HG03460 (cell line): ENCODE measurements around the gene SCFD2.

ENCODE experiments used
- ATAC-seq: cut with Tn5 transposase; IDR thresholded peaks from one replicate; pipeline ENCODE4 v1.9.1; 2021; ENCODE audit not compliant: unreplicated experiment

Gene SCFD2

DNA sequence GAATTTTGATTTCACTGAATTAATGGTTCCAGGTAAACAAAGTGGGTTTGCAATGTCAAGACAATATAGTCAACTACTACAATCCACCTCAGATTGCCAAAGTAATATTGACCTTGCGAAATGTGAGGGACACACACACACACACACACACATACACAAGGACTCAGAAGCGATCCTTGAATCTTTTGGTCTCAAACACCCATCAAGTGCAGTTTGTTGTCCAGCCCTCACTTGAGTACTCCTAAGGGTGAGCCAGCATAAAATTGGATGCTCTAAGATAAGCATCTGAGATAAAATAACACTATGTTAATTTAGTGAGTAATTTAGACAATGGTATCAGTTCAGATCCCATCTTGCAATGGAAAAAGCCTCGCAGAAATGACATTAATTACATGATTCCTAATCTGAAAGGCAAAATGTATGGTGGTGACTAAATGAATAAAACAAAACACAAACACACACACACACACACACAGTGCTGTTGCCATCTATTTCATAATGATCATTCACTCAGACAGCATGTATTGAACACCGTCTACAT, 401.2 kb downstream of the SCFD2 start:
- ATAC-seq: no peak

DNA sequence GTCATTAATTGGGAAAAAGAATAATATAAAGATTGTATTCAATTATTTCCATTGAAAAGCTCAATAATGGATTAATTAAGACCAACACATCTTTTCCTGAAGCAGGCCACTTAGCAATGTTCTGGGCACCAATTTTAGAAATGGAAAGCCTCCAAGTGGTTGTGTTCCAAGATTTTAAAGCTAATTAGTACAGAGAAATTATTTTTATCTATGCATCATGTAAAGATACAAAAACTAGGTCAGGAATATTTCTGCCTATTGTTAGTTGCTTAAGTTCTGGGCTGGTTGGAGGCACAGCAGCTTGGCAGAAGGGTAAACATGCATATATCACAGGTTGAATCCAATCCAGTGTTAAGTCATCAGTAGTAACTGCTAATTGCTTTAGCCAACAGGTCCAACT, 401.9 kb downstream of the SCFD2 start:
- ATAC-seq: no peak

DNA sequence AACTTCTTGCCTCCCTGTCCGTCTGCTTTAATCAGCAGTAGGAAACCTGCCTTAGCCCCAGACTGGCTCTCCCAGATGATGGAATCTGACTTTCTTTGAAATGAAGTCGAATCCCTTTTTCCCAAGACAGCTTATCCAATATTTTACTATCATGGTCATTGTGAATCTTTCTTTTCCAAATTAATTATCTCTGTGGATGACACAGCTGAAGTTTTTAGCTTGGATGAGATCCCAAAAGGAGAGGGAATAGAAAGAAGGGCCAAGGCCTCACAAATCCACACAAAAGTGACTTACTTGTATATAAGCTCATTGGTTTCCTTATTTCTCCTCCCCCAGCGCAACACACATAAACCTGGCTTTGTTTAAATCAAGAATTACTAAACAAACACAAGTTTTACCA, 403.1 kb downstream of the SCFD2 start:
- no peak for ATAC-seq

DNA sequence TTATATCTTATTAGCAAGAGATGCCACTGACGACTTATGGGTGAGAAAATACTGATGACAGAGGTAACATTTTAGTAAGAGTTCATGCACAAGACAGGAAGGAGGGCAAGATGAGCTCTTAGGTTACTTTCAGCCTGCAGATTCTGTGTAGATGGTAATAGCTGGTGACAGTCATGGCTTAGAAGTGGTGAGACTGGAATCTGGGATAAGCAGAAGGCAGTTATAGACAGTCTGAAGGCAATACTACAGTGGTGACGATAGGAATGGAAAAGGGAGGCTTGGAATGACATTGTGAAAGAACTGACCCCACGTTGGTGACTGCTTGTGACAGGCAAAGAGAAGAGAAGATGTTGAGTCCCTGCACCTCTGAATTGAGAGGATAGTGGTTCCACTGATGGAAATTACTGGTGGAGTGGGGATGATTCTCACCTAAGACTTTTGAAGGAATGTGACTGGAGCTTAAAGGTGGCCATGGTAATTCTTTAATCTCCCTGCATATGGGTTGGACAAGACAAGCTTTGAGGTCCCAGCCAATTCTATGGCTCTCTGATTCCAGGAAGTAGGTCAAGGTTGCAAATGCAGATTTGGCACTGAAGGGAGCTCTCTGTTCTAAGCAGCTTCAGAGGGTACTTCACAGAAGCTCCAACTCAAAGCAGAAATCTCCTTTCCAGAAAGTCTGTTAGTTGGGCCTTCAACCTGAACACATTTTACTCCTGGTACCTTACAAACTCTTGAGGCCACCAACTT, 404.0 kb downstream of the SCFD2 start:
- ATAC-seq: no peak

DNA sequence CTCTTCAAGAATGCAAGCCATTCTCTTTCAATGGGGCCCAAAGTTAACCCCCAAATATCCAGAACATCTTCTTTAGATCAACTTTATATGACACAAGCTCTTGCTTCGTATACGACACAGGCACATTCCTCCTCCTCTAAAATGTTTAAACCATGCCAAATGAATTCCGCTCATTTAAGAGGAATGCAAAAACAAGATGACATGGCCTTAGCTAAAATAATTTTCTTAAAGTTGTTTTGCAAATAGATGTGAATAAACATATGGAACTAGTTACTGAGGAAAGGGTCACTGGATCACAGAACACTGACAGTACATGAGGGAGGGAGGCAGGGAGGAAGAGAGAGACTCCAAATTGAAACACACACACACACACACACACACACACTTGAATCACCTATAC, 406.3 kb downstream of the SCFD2 start:
- ATAC-seq: no peak

DNA sequence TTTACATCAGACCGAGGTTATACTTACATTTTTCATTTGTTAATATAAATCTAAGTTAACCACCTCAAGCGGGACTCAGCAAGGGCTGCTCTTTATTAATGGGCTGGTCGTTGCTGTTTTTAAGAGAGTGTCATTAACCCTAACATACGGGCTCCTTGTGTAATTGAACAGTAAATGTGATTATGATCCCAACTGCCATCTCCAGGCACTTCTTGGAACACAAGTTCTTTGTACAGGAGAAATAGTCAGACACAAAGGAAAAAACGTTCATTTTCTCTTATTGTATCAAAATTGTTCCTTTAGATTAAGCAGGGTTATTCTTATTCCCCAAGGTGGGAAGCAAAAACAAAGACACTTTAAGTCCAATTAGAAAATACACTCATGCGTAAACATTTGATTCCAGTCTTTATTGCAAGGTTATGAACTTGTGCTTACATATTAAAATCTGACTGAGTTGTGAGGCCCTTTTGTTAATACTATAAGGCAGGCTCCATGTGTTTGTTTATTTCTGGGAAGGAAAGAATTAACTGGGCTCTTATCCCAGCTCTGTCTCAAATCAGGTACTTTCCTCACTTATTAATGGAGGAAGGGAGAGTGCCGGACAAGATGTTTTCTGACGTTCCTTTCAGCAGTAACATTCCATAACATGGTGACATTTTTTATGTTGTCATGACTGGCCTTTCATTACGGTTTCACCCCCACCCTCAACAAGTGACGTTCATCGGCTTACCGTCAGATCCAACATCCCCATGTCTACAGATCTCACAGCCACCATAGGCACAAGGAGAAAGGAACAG, 407.8 kb downstream of the SCFD2 start:
- ATAC-seq: no peak

DNA sequence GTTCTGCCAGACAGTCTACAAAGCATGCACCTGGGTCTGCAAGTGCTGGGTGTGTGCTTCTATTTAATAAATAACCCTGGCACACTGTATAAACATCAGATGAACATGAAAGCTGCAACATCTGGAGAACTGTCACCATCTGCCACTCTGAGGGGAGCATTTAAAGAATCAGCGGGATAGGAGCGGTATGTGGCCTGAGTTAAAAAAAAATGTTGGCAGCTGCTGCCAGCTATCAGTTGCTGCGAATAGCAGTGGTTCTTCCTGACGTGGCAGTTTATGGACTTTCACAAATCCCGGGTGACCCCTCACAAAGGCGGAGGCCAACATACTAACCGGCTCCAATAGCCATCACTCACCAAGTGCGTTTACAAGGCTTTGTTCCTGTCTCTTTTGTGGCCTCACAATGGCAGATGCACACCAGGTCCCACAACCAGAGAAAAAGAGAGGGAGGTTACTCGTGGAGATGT, 408.6 kb downstream of the SCFD2 start:
- no peak for ATAC-seq

DNA sequence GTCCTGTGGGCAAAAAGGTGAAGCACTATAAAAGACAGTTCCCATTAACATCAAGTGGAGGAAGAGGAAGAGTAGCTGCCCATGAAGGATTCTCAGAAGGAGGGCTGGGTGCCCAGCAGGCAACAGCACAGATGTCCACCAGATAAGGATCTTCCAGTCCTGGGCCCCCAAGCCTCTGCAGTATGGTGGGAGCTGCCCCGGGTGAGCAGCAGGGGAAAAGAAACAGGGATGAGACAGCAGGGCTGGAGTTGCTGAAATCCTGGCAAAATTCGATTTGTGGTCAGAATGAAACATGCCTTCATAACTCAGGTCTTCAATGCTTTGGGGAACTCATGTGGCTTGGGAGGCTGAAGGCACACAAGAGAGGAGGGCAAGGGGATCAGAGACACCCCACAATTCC, 409.2 kb downstream of the SCFD2 start:
- ATAC-seq: no peak

DNA sequence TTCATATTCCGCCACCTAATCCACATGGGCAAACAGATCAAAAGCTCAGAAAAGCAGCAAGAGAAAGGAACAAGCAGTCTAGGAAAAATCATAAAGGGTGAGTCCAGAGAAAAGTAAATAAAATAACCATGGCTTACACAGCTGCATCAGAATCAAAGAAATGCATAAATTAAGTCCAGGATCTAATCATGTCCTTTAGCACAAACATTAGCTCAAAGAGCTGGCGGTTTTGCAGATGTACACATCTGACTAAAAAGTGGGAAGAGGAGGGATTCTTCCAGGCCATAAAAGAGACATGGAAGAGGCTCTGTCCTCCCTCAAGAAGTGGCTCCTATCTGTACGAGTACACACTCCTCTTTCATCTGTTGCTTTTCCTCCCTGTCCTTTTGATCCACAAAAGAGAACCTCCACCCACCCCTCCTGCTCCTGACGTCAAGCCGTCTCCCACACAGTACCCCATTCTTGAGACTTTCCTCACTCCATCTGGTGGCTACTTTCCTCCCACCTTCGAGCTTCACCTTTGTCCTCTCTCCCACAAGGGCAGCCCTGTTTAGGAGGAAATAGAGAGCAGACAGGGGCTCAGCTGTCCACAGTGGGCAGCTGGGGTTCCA, 411.2 kb downstream of the SCFD2 start:
- ATAC-seq: no peak

DNA sequence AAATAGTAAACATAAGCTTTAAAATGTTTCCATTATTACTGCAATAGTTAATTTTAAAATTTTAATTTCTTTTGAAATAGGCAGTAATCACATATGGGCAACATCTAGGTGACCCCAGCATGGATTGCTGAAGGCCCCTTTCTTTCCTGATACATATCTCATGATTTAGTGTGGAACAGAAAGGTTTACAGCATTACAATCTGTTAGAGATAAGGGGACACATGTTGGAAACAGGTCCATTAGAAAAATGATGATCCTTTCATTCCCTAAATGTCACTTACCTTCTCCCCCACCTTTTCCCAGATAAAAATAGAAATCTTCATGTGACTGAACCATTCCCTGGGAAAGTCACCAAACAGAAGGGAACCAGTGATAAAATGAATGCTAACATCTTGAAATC, 413.3 kb downstream of the SCFD2 start:
- no peak for ATAC-seq

DNA sequence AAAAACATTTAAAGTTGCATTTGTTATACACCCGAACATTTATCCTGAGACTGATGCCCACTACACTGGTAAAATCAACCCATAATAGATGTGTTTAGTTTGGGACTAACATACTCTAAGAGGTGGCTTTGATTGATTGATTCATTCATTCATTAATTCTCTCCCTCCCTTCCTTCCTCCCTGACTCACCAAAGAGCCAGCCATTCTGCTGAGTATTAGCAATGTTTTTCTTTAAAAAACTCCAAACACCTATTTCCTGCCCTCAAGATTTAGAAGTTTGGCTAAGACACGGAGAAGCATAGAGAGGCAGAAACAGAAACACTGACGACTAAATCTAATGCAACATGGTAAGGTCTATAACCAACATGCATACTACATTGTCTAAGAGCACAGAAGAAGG, 414.8 kb downstream of the SCFD2 start:
- ATAC-seq: no peak

DNA sequence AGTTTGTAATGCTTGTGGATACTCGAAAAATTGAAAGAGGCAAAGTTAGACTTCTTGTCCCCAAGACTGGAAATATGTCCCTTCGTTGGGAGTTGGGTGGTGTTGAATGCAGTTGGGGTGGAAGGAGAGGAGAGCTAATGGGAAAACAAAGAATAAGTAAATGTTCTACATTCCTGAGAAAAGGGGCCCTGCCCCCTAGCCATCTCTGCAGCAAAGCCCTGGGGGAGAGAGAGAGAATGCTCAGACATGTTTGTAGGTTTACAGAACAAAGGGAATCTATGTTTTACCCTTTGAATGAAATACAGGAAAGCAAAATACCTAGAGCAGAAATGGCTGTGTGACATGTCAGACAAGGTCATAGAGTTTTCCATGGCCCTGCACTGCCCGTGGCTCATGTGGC, 415.6 kb downstream of the SCFD2 start:
- ATAC-seq: no peak

DNA sequence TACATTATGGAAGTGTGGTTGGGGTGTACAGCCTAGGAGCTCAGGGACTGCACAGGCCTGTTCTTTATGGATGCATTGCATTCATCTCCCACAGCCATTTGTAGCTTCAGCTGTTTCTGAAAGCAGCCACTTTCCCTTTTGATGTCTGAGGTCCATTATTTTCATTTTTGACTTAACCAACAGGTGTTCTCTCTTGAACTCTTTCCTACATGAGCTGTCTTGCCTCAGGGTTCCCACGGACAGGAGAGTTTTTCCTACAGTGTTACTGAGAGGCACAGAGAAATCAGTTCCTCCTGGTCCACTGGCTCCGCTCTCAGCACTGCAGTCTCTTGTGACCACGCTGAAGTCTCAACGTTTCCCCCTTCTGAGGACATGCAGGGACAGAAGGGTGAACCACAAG, 416.5 kb downstream of the SCFD2 start:
- ATAC-seq: no peak

DNA sequence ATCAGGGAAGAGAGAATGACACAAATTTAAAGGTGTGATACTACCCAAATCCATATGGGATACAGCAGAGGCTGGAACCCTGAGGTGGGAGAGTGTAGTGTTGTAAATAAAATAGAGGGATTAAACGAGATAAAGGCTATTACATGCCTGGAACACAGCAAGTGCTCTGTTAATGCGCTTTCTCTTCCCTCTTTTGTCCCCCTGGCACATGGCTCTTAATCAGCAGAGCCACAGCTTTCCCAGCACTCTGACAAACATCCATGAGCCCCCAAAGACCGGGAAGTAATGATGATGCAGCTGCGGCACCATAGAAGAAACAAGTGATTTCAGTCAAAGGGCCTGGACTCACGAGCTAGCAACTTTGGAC, 417.8 kb downstream of the SCFD2 start:
- no peak for ATAC-seq

DNA sequence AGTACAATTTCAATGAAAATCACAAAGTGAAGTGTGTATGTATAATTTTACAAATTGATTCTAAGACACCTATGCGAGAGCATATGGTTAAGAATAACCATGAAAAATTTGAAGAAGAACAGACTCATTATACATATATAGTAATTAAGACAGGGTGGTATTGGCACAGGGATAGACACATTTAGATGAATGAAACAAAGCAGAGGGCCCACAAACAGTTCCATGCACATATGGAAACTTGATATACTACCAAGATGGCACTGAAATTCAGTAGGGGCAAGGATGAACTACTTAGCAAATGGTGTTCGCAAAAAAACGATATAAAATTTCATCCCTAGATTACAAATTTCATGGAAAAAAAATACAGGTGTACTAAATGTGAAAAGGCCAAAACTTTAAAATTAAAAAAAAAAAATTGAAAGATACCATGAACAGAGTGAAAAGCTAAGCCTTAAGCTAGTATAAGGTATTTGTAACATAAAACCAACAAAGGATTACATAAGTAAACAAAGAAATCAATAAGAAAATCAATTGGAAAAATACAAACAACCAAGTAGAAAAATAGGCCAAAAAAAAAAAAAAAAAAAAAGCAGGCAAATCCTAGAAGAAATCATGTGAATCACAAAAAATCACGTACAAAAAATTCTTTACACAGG, 418.3 kb downstream of the SCFD2 start:
- ATAC-seq: no peak

DNA sequence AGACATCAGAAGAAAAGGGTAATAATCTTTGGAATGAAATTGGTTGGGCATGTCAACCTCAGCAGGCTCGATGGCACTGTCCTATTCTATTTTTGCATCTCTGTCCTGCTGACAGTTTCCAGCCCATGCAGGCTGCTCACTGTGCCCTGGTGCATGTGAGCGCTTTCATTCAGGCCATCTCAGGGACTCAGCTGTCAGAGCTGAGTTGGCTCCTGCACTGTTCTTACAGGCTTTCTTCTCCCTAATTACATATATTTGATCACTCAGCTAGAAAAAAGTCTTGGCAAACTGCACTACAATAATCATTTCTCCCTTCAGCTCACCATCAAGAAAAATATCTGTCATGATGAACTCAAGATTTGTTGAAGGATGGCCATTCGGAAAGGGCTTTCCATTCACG, 419.0 kb downstream of the SCFD2 start:
- ATAC-seq: no peak

DNA sequence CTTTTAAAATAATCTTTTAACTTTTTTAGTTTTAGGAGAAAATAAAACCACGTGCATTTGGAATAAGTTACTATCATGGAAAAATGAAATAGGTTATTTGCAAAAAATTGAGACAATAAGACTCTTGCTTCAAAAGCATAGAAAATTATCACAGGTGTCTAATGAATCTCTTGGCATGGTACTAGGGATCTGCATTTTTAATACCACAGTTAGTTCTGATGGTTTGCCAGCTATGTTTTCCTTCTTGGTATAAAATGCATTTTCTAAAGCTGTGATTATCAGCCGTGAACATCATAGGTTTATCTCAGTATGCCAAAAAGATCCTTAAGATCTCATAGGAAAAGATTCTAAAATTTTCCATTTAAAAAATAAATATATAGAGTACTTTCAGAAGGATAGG, 419.9 kb downstream of the SCFD2 start:
- no peak for ATAC-seq

DNA sequence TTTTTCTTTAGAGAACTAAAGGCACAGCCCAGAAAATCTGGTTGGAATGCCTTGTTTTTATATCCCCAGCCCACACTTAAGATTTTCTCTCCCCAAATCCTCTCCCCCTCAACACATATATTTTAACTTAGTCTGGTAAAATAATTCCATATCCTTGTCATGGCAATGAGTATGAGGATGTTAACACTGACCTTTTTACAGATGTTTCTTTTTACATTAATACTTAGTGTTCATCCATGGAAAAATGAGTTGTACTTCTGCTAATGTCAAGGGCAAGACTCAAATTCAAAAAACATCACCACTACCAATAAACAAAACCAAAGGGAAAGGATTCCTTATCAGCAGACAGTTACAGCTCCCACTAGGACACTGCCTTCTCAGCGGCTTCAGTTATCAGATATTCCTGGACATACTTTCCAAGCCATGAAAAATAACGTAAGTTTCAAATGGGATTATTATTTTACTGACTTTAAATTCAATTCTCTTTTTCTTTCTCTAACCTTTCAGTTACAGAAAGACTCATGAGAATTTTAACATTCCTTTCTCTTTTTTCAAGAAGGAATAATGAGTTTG, 420.4 kb downstream of the SCFD2 start:
- no peak for ATAC-seq

DNA sequence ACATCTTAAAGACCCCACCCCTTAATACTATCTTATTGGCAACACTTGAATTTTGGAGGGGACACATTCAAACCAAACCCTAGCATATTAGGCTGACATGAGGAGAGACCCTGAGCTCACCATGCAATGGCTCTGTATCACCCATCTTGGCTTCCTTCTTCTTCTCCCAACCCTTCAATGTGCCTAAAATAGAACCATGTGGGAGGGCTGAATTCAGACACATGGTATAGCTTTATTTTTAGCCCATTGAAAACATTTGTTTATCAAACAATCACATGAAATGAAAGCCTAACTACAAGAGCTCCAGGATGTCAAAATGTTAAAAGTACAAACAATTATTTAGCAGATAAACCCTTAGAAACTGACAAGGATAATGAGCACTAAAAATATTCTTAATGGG, 422.2 kb downstream of the SCFD2 start:
- no peak for ATAC-seq

DNA sequence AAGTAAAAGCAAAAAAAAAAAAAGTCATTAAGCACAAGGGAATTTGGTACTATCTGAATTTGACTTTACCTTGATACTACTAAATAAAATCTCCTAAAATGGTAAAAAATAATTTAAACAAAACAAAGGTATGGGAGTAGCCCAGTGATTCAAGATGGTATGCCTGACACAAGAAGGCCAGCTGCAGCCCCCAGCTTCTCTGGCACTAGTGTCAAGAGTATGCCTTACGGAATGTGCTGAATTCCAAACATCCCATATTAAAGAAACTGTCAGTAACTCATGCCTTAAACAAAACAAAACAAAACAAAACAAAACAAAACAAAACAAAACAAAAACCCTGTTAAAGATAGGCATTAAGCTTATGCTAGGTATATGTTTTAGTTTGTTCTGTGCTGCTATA, 422.9 kb downstream of the SCFD2 start:
- ATAC-seq: no peak

DNA sequence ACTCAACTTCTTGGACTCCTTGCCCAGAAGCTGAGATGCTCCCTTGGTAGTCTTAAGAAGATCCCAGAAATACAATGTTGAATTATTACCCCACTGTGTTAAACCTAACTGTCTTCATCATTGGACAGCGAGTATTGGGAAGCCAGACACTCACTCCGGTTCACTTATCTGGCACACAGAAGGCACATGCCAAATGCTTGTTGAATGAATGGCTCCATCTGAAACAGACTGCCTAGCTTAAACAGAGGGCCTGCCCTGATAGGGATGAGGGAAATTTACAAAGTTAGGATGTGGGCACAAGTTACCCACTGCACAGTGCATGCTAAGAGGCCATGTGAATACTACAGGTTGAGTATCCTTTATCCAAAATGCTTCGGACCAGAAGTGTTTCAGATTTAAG, 424.4 kb downstream of the SCFD2 start:
- ATAC-seq: no peak
